HG03196 (cell line): Measurements from ENCODE around the gene GTF2F2.
A peak's percentile ranks its signal among the peaks of the same experiment; 100 is the strongest.
"Not testable (repeated sequence)": the region's sequence is repeated elsewhere in the genome, so short reads cannot be mapped to it uniquely, and the experiment has no call there.

ENCODE experiments used
- ATAC-seq: cut with Tn5 transposase; IDR thresholded peaks from one replicate; pipeline ENCODE4 v1.9.1; 2021; ENCODE audit not compliant: unreplicated experiment

GTF2F2 gene

DNA sequence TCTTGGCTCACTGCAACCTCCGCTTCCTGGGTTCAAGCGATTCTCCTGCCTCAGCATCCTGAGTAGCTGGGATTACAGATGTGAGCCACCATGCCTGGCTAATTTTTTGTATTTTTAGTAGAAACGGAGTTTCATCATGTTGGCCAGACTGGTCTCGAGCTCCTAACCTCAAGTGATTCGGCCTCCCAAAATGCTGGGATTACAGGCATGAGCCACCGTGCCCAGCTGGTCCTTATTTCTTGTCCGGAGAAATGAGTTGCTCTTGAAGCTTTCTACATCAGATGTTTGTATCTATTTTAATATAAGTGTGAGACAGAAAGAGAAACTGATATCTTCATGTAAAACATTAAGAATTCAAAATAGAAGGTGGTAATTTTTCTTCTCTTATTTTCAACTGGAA is 124.4 kb downstream of the GTF2F2 start:
- not testable (repeated sequence) for ATAC-seq

DNA sequence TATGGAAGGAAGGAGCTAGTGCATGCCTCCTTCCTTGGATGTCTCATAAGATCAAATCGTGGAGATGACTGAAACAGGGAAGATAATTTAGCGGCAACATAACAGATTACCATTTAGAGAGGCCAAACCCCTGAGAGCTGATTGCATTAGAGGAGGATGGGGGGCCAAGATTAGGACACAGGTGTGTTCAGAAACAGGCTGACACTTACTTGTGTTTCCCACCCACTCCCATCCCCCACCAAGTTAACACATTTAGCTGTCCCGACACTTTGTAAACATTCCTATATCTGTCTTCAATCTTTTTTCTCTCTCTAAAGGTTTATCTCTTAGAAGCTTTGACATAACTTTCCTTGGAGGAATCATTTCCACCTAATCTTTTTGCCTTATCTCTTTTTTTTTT is 129.4 kb downstream of the GTF2F2 start:
- ATAC-seq: no peak

DNA sequence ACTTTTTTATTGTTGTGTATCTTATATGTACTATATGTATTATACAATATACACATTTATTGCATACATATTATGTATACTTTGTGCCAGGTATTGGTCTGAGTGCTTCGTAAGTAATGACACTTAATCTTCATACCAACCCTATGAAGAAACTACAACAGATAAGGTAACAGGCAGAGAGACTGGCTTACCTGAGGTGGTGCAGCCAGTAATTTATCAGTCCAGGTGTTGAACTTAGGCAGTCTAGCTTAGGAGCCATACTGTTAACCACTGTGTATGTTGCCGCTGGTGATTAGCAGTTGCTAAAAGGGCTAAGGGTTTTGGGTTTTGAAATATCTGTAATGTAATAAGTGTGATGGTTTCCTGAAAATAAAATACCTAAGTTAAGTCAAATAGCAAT is 134.1 kb downstream of the GTF2F2 start:
- no peak for ATAC-seq

DNA sequence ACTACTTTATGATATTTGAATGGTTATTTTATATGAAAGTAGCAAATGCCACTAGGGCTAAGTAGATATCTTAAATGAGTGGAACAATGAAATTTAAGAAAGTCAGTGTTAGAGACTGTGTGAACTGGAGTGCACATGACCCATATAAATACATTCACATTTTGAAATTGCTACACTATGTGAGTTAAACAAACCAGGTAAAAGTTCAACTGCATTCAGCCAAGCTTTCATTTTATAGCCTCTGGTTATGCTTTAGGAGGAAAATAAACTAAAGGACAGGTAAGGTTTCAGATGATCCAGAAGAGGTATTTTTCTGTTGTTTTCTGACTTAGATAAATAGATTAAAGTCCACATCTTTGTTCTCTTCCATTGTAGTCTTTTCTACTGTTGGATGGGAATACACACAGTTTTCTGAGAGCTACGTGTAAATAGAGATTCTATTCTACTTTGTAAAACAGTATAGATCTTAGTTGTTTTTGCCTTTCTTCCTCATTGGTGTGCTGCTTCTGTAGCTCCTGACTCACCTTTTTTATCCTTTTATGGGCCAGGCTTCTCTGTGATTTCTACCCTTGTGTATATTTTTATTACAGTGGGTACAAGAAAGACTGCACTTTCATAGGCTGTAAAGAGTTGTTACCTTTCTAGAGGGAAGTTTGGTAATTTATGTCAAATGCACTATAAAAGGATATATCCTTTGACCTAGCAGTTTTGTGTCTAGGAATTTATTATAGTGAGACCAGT is 135.1 kb downstream of the GTF2F2 start:
- no peak for ATAC-seq

DNA sequence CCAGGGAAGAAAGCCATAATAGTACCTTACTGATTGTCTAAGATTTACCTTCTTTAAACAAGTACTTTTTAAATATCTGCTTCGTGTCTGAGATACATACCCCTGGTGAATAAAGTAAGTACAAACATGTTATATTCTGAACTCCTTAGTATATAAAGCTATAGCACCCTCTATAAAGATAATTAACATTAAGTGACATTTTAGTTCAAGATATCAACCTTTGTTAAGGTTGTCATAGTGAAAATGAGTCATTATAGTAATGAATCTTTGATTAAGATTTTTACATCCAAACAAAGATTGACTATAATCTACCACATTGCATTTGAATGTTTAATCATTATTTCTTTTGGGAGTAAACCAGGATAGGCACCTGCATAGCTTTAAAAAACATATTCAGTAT is 135.9 kb downstream of the GTF2F2 start:
- ATAC-seq: no peak

DNA sequence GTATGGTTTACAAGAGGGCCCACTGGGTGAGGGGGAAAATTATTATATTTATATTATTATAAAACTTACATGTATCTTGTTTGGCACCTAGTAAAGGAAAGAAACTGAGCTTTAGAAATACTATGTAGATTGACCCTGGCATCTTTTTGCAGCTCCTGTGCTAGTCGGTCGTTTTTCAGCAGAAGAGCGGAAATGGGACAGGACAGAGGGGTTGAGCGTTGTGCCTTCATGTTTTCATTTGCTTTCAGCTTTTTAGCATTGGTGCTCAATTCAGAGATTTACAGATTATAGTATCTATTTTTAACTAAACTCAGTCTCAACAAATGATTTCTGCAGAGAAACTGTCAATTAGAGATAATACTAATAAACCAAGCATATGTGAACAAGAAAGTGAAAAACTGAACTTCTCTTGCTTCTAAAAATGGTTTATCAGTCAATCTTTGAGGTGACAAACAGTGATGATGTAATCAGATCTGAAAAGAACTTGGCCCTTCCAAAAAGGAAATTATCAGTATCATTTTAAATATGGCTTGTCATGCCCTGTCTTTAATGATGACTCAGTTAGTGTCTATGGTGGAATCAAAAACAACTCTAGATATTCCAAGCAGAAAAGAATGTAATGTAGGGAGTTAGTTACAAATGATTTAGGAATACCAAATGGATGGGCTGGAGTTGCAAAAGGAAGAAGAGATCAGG is 137.5 kb downstream of the GTF2F2 start:
- ATAC-seq: no peak

DNA sequence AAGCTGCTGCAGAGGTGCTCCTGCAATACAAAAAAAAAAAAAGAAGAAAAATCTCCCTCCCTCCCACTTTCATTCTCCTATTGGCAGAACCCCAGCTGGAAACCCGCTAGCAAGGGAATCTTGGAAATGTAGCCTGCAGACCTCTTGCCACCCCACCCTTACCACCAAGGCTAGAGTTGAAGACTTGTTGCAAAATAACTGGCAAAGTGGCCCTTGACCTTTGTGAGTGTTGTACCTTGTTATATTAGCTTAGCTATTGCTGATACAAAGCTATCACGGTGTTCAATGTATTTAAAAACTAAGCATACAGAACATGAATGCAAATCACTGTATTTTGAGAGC is 138.0 kb downstream of the GTF2F2 start:
- no peak for ATAC-seq

DNA sequence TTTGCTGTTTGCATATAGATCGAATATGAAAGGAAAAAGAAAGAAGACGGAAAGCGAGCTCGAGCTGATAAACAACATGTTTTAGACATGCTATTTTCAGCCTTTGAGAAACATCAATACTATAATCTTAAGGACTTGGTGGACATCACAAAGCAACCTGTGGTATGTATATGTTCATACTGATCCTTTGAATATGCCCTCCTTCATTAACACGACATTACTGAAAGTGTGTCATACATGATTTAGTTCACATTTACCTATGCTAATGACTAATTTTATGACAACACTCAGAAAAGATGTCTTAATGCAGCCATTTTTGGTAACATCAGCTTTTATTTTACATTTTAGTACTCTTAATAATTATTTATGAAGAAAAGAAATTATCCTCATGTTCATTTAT is 146.9 kb downstream of the GTF2F2 start:
- ATAC-seq: no peak

DNA sequence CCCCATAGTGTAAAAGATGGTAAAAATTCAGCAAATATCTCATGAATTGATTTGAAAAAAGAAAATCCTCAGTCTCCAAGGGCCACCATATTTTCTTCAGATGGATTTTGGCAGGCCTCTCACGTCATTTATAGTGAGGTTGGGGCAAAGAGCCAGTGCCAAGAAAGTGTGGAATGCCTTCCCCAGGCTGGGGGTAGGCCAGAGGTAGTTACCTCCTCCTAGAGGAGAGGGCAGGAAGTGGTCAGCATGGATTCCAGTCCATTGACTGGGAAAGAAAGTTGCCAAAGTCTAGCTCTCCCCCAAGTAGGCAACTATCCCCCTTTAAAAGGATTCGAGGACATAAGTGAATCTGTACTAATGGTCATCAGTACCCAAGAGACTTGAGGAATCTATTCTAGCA is 148.9 kb downstream of the GTF2F2 start:
- ATAC-seq: no peak

DNA sequence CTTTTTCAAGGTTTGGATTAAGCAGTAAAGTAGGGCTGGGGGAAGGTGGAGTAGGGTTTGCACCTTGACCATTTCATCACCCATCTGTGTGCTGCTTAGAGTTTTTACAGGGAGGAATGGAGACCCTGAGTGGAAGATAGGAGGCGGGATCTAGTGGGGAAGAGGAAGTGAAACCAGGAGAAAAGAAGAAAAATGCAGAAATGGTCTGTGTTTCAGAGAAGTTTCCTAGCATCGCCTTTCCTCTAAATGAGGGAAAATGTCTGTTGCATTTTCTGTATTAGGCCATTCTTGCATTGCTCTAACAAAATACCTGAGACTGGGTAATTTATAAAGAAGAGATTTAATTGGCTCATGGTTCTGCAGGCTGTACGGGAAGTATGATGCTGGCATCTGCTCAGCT is 156.6 kb downstream of the GTF2F2 start:
- no peak for ATAC-seq

DNA sequence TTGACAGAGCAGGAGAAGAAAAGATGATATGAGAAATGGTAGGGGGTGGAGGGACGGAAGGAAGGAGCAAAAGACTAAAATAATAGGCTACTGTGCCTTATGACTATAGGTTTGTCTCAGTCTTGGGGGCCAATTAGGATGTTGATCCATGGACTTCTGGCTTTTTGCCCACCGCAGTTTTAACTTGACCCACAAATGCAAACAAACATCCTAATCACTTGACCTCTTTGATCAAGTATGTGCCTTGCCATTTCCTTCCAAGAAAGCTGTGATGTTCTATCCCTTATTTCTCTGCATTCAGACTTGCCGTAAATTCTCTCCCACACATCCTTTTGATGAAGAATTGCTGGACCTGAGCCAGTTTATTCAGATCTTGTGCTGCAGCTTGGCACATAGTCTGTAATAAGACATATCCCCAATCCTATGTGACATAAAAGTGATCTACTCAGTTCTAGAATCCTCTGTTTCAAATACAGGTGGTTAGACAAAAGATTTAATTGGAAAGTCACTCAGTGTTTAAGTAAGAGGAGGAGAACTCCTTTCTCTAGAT is 157.9 kb downstream of the GTF2F2 start:
- no peak for ATAC-seq

DNA sequence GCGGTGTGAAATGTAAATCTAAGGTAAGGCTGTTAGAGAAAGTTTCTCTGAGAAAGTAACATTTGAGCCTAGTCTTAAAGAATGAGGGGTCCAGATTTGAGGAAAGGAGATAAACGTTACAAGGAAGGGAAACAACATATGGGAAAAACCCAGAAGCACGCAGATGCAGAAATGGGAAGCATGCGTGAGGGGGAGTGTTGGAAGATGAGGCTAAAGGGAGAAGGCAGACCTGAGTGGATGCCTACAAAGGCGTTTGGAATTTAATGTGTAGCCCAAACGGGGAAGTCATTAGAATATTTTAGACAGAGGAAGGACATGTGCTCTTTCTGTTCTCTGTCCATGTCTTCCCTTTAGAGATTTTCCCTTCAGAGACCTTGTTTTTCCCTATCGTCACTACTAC is 159.7 kb downstream of the GTF2F2 start:
- no peak for ATAC-seq

DNA sequence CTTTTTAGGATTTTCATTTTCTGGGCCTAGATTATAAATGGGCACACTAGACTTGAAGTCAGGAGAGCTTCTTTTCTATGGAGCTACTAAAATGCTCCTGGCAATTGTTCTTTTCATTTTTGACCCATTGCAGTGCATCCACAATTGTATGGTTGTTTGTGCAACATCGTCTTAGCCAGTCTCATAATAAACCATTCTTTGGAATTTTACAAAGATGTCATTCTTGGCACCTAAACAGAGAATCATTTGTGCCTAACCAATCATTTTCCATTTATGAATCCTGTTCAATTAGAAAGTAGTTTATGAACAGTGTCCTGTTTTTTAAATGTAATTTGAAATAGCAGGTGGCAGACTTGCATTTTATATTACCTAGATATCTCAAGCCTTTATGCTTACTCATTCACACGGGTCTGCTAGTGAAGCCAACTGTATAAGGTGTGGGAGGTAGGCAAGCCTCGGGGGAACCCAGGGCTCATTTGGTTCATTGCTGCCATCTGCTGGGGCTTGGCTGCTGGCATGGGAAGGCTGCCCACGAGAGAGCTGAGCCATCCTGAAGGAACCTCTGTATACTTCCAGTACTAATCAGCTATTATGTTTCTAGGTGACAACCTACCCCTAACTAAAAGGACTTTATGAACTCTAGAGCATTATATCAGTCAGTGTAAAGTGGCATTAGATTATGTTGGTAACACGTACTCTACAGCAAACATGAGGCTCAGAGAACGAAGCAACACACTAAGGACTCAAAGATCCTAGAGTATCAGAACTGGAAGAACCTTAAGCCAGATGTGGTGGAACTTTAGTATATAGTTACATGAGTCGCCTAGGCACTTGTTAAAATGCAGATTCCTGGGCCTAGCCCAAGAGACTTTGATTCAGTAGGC is 160.7 kb downstream of the GTF2F2 start:
- ATAC-seq: peak; percentile 77

DNA sequence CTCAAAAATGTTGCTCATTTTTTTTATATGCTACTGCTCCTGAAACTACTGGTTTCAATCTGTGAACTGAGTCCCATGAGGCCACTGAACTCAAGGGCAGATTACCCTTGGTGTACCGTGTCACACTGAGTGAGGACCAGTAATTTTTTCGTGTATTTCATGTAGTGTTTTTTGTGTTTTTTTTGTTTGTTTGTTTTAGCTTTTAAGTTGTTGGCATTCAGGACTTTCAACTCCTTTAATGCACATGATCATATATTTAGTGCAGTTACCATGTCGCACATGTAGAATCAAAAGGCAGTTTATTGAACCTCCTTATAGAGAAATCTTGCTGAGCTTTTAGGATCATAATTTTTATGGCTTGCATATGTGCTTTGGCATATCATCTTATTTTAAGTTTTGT is 162.7 kb downstream of the GTF2F2 start:
- ATAC-seq: no peak

DNA sequence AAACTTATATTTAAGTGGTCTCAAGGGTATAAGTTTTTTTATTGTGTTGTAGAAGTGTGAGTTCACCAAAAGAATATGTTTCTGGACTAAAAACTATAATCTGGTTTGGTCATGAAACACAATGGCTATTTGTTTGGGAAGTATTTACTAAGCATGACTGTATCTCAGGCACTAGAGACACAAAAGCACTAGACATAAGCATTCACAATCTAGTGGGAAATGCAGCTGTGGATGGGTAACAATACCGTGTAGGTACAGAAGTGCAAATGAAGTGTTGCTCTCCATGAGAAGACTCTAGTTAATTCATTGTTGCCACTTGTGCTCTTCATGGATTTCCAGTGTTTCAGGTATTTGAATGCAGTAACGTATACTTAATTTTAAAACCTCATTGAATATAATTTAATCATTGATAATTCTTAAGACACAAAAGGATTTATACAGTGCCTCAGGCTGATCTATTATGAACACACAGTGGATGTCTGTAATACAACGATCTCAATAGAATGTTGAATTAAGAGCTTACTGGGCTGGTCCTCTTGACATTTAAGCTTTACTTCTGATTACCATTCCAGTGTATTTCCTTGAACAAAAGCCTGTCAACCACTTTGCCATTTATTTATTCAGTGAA is 169.7 kb downstream of the GTF2F2 start:
- no peak for ATAC-seq

DNA sequence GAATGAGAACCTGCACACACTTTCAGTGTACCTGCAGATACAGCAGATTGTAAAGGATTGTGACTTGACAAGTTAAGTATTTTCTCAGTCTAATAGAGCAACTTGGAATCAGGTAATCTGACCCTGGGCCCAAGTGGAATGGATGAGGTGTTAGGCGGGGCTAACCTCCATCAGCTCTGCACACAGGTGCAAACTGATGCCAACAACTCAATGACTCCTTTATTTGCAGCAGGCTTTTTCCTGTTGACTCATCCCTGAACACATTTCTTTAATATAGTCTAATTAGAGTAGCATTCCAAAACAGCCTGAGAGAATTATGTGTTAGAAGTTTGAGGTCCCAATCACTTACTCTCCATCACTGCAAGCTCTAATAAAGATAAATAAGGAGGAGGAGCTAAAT is 171.9 kb downstream of the GTF2F2 start:
- ATAC-seq: no peak

DNA sequence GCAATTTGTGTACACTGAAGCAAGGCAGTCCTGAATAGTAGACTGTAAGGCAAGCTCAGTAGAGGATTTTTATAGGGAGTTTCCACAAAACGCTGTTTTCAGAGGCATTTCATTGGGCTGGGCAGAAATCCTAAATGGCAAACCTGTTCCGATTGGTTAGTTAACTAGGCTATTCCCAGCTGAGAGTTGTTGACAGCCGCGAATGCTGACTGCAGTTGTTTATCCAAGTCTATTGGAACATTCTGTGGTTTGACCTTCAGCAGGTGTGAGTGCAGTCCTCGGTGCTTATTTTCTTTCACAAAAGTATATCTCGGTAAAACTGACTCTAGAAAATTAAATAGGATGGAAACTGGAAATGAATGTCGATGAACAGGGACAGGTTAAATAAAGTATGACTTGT is 175.2 kb downstream of the GTF2F2 start:
- no peak for ATAC-seq

DNA sequence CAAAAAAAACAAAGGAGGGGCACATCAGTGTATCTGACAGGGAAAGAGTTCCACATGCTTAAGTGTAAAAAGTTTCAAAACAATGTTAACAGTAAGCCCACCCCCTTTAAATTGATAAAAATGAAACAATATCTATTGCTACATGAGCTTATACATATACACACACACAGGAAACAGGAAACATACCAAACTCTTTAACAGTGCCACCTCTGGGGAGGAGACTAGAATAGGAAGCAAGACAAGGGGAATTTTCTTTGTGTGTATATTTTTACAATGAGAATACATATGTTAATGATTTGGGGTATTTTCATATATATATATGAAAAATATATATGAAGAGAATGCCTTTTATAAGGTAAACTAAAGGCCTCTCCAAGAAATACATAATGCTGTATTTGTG is 175.9 kb downstream of the GTF2F2 start:
- ATAC-seq: no peak

DNA sequence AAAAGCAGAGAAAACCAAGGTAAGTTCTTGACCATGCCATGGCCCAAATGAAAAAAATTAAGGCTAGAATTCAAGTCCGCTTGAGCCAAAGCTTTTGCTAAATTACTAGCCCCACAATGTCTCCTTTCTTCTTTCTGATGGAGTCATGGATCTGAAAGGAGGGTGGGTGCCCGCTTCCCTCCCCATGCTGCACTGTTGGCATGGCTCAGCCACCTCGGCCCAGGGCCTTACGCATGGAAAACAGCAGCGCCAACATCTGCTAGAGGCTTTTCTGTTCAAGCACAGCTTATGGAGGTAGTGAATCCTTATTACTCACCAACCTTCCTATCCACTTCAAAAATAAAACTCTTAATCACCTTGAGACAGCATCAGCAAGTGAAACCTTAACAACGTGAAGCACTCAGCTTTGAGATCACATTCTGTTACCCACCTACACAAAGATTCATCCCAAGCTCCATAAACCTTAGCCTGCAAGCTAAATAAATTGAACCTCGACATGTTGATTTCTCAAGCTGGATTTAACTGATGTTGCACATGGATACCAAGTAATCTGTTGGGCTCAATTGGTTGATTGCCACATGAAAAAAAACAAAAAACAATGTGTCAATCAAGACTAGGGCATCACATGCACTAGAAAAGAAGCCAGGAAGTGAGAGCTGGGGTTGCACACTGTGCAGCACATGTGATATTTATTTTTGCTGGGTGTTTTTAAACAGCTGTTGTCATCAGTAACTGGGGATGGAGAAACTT is 177.3 kb downstream of the GTF2F2 start:
- ATAC-seq: no peak

DNA sequence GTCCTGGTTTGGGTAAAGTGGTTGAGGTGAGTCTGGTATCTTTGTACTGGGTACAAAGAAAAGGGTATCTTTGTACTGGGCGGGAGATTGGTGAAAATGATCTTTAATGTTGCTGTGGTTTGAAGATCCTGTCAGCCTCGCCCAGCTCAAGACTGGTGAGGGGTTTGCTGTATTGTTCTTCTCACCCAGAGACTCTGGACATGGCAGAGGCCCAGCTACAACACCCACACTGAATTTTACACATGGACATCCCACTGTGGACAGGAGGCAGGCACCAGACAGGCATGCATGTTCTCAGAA is 177.8 kb downstream of the GTF2F2 start:
- no peak for ATAC-seq

DNA sequence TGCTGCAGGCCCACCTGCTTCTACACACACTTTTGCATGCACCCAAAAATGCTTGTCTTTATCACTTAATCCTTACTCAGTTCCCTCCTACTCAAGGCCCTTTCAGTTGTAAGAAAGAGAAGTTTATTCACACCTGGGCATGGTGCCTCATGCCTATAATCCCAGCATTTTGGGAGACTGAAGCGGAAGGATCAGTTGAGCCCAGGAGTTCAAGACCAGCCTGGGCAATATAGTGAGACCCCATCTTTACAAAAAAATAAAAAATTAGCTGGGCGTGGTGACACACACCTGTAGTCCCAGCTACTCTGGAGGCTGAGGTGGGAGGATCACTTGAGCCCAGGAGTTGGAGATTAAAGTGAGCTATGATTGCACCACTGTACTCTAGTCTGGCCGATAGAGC is 178.2 kb downstream of the GTF2F2 start:
- not testable (repeated sequence) for ATAC-seq
